GM11168 (cell line): ENCODE measurements around the gene ACKR4.
"Not testable (repeated sequence)": the region's sequence is repeated elsewhere in the genome, so short reads cannot be mapped to it uniquely, and the experiment has no call there.

Source experiments
- in situ Hi-C: fragments of 300-500 bp; cut with MboI; formaldehyde crosslinking; loops from one replicate; pipeline ENCODE4 v1.12.0; 2022; ENCODE audit warnings: low sequenced_read_pairs; ENCODE audit not compliant: unreplicated experiment

ACKR4 gene

DNA sequence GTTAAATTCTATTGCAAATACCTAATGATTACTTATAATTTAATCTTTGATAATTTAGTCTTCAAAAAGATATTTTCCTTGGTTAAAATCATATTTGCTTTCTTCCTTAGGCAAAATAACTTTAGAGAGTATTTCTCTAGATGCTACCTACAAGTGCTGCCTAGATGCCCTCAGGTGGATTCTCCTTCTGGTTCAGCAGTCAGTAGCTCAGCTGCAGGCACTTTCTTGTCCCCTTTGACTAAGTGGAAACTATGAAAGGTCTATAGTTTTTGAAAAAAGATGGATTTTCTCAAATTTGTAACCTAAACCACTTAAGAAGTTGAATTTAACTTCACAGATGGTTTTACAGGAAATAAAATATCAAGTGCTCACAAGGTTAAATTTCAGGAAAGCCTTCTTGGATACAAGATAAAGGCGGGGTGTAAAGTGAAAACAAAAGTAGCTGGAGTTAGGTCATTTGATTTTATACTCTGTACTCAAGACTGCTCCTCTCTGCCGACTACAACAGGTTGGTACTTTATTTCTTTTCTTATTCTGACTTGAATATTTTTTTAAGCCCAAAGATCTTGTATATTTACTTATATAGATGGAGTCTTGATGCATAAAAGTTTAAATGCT, at the start of gene ACKR4:
ACKR4 (plus strand) TSS at position 455 of the 618 bp plus-strand sequence. CDS start 3,128 bp downstream, outside the sequence.
- in situ Hi-C loops, result no loop called here

DNA sequence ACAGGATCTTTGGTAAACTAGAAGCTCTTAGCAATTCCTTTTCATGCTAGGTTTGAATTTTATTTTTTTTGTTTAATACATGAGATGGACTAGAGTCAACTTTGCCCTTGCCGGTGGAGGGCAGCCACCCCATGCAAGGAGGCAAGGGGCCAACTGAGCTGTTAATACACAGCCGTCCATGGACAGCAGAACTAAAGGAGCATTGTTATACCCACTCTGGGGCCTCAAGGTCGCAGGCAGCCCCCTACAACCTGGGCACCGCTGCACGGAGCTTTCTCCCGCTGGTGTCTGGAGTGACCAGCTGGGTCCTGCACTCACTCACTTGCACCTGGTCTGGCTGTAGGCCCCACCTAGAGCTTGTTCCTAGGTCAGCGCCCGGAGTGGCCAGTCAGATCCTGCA, 47.9 kb upstream of the ACKR4 start:
- in situ Hi-C loops, result no loop called here

DNA sequence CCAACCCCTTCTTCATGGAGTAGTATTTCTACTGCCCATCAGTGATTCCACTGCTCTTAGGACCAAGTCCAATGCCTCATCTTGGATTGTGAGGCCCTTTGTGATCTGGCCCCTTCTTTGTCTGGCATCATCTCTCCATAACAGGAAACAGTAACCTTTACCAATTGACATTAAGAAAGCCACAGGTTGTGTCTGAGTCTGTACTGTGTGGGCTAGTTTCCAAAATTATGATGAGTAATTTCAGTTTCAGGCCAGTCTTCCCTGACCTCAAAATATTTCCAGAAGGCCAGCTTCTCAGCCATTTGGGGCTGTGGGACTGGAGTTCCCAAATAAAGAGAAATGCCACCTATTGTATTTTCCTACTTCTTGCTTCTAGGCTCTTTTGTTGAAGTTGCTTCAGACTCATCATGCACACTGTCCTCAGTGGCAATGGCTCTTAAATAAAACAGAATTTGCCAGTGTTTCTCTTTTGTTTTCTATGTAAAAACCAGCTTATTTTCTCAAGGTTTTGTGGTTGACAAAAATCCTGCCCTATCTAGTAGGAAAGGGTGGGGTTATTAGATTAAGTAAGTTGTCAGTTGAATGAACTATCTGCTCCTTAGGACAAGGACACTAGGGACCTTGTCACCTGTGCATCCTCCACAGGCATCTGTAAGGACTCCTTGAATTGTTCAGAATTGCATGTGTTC, 47.0 kb upstream of the ACKR4 start:
- in situ Hi-C loops, result no loop called here

DNA sequence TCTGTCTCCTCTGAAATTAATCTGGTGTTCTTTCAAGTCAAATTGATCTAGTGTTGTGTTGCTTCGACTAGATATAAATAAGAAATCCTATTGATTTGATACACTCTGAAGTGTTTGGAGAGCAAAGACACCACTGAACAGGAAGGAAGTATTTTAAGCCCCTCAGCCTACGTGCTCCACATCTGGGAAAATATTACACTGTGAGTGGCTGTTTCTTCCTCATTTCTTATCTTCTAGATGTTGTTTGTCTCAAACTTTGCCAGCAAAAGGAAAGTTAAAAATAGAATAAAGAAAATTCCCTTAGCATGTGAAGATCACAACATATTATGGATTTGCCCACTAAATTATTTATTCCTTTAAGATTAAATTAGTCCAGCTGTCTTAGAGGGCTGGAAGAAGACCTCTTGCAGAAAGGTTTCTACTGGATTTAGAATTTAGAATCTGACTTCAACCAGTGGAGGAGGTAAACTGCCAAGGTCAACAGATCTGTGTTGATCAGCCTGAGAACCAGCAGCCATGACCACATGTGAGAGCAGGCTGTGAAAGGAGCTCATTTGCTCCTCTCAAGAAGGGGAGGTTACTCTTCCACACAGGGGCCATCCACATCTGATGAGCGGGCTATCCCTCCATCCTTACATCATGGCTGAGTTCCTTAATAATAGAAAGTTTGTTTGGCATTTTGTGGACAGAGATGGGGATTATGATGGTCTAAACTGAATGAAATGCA, 46.3 kb upstream of the ACKR4 start:
- in situ Hi-C loops, result no loop called here

DNA sequence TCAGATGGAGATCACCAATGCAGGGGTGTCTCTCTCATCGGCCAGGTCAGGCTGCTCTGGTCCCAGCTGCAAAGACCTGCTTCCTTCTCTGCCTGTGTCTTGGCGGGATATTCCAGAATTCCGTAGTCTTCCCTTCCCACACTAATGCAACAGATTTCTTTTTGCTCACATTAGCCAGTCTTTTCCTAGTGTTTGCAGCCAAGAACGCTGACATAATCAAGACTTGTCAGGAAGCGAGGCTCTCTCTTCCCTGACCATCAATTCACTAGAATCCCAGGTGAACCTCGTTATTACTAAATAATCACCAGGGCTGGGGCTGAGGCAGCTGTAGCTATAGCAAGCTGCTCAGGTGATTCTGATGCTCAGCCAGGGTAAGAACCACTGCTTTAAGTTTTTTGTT, 43.2 kb upstream of the ACKR4 start:
- in situ Hi-C loops, result no loop called here

DNA sequence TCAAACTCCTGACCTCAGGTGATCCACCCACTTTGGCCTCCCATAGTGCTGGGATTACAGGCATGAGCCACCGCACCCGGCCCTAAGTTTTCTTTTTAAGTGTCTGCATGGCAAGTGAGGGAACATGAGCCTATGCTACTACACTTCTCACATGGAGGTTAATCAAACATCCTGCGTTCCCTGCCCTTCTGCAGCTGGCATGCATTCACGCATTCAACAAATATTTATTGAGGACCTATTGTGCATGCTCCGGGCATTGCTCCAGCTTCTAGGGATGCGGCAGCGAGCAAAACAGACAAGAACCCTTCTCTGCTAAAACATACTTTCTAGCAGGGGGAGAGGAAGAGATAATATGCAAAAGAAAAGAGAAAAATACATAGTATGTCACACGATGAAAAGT, 42.6 kb upstream of the ACKR4 start:
- in situ Hi-C loops, result no loop called here

DNA sequence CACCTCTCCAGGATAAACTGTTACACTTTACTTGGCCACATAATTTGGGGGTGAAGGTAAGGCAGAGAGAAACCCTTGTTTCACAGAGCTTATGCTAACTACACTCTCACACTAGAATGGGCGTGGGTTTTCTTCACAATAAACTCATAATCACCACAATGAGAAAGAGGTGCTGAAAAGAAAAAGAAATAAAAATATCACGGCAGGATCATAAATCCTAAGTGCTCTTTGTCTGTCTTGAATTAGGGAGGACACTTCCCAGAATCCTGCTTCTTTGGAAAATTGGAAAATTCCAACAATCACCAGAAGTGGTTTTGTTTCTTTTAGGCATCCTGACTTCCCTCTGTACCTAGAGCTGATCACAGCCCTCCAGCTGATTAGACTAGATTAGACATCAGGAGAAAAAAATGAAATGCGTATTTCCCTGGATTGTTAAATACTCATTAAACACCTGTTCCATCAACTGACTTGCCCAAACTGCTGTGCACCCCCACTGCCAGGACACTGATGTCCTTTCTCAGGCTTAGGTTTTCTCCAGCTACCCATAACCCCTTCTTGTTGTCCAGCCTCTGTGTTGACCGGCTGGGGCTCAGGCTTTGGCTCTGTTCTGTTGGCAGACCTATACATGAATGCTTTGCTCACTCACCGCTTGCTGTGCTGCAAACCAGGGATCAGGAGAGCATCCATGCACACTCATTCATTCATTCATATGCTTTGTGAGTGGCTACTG, 41.6 kb upstream of the ACKR4 start:
- in situ Hi-C loops, result no loop called here

DNA sequence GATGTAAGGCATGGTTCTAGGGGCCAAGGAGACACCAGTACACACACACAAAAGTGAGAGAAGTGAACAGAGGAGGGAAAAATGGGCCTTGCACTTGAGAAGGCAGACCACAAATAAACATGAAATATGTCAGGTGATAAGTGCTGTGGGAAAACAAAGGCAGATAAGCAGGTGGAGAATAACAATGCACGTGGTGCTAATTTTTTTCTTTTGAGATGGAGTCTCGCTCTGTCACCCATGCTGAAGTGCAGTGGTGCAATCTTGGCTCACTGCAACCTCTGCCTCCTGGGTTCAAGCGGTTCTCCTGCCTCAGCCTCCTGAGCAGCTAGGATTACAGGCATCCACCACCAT, 41.1 kb upstream of the ACKR4 start:
- in situ Hi-C loops, result not testable (repeated sequence)

DNA sequence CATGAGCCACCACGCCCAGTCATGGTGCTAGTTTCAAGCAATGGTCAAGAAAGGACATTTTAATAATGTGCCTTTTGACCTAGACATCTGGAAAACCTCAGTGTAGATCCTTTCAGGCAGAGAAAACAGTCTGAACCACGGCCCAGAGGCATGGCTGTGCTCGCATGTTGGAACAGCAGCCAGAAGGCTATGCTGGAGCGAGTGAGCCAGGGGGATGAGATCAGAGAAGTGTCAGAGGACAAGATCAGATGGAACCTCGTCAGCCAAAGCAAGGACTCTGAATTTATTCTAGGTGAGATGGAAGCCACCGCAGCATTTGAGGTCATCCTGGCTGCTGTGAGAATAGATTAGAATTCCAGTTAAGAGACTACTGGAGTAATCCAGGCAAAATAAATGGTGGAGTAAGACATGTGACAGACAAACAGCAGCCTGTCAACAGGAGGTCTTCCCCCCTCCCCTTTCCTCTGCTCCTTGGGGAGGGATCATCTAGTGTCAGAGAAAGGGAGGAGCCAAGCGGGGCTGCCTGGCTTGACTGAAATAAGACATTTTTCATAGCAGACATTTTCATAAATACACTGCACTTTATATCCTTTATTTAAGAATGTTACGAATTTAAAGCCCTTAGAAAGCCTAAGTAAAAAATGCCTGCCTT, 40.4 kb upstream of the ACKR4 start:
- in situ Hi-C loops, result no loop called here

DNA sequence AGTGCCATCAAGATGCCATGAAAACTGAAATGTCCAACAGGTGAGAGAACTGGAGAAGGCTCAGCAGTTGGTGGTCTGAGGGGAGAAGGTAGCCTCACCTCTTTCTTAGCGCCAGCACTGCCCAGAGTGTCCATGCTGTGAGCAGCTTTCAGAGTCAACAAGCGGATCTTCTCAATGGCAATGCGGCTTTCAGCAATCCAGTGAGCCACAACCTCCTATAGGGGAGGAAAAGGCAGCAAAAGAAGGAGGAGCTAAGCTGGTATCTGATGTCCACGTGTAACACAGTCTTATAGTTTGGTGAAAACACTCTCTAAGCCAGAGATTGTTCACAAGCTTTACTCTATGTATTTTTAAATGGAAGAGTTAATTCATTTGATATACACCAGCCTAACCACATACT, 36.1 kb upstream of the ACKR4 start:
- in situ Hi-C loops, result no loop called here

DNA sequence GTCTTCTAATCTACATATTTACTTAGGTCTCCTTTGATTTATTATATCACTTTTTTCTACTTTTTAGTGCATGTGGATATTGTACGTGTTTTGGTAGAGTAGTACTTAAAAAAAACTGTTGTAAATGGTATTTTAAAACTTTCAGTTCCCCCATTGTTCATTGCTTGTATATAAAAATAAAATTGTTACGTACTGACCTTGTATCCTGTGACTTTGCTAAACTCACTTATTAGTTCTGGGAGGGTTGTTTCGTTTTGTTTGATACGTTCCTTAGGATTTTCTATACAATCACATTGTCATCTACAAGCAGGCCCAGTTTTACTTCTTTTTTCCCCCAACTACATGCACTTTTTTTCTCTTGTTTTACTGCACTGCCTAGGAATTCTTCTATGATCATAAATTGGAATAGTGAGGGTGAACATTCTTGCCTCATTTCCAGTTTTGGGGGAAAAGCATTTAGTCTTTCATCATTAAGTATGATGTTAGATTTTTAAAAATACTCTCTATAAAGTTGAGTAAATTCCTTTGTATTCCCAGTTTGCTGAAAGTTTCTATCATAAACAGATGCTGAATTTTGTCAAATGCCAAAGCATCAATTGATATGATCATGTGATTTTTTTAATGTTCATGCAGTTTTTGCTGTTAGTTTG, 33.5 kb upstream of the ACKR4 start:
- in situ Hi-C loops, result no loop called here

DNA sequence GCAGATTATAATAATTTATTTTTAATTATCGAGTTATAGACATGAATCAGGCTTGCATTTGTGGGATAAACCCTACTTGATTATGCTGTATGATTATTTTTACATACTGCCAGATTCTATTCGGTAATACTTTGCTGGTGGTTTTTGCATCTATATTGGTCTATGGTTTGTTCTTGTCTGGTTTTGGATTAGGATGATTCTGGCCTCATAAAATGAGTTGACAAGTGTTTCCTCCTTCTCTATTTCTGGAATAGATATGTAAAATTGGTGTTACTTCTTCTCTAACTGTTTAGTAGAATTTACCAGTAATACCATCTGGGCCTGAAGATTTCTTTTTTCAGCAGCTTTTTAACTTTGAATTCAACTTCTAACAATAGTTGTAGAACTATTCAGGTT, 33.0 kb upstream of the ACKR4 start:
- in situ Hi-C loops, result no loop called here

DNA sequence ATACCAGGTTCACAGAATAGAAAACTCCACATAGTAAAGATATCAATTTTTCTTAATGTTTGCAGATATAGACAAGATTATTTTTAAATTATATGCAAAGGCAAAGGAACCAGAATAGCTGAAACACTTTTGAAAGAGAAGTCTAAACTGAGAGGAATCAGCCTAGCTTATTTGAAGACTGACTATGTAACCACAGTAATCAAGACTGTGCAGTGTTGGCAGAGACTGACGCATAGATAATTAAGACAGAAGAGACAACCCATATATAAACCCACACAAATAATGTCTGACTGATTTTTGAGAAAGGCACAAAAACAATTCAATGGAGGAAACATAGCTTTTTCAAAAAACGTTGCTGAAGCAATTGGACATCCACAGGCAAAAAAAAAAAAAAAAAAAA, 28.6 kb upstream of the ACKR4 start:
- in situ Hi-C loops, result no loop called here

DNA sequence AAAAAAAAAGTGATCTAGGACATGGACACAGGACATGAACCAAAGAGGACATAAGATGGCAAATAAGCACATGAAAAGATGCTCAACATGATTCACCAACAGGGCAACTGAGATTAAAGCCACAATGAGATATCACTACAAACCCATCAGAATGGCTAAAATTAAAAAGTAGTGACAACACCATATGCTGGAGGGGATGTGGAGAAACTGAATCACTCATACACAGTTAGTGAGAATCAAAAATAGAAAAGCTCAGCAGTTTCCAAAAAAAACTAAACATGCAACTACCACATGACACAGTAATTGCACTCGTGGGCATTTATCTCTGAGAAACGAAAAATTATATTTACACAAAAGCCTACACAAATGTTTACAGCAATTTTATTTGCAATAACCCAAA, 27.9 kb upstream of the ACKR4 start:
- in situ Hi-C loops, result no loop called here

DNA sequence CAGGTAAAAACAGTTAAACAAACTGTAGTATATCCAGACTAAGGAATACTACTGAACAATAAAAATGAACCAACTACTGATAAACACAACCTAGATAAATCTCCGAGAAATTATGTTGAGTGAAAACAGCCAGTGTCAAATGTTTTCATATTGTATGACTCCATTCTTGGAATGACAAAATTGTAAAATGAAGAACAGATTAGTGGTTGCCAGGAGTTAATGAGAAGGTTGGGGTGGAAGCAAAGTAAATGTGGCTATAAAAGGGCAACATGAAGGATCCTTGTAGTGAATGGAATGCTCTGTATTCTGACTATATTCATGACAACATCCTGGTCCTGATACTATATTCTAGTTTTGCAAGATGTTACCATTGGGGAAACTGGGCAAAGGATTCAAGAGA, 27.5 kb upstream of the ACKR4 start:
- in situ Hi-C loops, result no loop called here

DNA sequence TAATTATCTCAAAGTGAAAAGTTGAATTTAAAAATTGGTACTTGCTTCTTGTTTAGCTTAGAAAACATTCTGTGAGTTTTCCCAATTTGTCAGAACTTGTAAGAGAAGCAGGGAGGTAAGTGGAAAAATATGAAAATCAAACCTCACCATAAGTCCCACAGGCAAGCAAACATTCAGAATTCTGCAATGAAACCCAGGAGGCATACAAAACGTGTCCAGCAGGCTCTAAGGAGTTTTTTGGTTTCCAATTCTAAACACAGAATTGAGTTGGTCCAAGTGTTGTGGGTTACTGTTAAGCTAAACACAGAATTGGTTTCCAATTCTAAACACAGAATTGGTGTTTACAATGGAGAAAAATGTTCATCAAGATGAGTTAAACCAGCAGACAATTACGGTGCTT, 27.1 kb upstream of the ACKR4 start:
- in situ Hi-C loops, result no loop called here

DNA sequence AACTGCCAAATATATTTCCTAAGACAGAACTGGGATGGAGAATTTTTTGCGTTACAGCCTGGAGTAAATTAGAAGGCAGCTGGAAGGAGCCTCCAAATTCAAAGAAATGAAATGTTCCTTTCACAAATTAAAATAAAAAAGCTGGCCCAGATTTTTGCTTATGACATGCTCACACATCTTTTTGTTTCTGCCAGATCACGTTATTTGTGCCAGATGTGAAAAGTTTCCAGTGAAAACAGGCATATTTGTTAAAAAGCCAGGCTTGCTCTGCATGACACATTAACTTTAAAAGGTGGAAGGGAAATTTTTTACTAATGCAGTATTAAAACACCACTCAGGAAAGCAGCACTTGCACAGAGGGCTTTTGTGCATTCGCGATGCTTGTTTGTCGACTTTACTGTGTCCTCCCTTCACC, 23.3 kb upstream of the ACKR4 start:
- in situ Hi-C loops, result no loop called here

DNA sequence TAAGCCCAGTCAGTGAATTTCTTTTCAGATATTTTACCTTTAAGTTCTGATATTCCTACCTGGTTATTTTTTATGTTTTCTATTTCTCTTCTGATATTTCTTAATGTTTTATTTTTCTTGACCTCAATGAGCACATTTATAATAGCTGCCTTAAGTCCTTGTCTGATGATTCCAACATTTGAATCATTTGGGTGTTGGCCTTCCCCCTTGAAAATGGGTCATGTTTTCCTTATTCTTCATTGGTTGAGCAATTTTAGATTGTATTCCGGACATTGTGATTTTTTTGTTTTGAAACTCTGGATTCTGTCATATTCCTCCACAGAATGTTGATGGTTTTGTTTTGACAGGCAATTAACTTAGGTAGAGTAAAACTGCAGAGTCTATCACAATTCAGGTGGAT, 9.7 kb upstream of the ACKR4 start:
- in situ Hi-C loops, result no loop called here

DNA sequence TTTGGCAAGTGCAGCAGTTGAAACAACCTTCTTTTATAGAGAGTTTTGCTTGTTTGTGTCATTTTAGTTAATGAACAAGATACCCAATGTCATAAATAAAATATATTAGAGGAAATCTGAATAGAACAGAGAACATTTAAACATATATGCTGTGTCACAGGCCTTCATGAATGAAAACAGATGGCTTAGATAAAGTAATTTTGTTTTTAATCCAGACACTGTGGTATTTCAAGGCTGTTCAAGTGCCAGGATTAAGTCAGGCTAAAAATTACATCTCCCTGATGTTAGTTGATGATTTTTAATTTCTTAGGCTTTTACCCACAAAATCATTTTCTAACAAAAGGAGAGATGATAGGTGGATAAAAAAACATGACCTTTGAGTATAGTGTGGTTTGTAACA, 4.9 kb upstream of the ACKR4 start:
- in situ Hi-C loops, result no loop called here
